Measurements from ENCODE around the gene TMEM181. TPM values are rescaled to one million over a fixed set of nuclear protein-coding genes. Genes with fewer than 3 reads are reported as not detected.

TMEM181 gene
- total and polyA plus RNA-seq, 2 experiments from 2014 or later = 11.9 to 25.2 TPM

DNA sequence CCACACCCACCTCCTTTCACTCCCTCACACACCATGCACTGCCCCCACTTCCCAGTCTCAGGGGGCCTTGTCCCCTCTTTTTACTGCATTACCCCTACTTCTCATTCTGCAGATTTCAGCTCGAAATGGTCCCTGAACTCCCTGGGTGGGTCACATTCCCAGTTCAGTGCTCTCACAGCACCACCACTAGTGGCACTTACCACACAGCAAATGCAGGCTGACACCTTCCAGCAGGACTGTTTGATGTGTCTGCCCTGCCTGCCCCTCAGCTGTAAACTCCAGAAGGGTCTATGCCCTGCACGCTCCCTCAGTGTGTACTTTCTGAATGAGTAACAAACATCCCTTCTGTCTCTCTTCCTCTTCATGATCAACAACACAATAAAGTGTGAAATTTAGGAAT is 80.6 kb downstream of the TMEM181 start (continued):
- TF ChIP-seq, protein P1, sequence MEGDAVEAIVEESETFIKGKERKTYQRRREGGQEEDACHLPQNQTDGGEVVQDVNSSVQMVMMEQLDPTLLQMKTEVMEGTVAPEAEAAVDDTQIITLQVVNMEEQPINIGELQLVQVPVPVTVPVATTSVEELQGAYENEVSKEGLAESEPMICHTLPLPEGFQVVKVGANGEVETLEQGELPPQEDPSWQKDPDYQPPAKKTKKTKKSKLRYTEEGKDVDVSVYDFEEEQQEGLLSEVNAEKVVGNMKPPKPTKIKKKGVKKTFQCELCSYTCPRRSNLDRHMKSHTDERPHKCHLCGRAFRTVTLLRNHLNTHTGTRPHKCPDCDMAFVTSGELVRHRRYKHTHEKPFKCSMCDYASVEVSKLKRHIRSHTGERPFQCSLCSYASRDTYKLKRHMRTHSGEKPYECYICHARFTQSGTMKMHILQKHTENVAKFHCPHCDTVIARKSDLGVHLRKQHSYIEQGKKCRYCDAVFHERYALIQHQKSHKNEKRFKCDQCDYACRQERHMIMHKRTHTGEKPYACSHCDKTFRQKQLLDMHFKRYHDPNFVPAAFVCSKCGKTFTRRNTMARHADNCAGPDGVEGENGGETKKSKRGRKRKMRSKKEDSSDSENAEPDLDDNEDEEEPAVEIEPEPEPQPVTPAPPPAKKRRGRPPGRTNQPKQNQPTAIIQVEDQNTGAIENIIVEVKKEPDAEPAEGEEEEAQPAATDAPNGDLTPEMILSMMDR (conservative IDR thresholded peaks at IDR 0.05; ENCODE audit: low read depth in 2 of 2) = no peak
- no peak for TF ChIP-seq NANOG (IDR thresholded peaks at IDR 0.05; ENCODE audit: borderline replicate concordance)
- TF ChIP-seq CREB1 (CRISPR knock-in tag; IDR thresholded peaks at IDR 0.05; ENCODE audit: low read depth) = no peak
- no peak for TF ChIP-seq EZH2 (IDR thresholded peaks at IDR 0.05; ENCODE audit: low read depth, unreplicated experiment)
- no peak for TF ChIP-seq EZH2phosphoT487 (IDR thresholded peaks at IDR 0.05; ENCODE audit: unreplicated experiment)

DNA sequence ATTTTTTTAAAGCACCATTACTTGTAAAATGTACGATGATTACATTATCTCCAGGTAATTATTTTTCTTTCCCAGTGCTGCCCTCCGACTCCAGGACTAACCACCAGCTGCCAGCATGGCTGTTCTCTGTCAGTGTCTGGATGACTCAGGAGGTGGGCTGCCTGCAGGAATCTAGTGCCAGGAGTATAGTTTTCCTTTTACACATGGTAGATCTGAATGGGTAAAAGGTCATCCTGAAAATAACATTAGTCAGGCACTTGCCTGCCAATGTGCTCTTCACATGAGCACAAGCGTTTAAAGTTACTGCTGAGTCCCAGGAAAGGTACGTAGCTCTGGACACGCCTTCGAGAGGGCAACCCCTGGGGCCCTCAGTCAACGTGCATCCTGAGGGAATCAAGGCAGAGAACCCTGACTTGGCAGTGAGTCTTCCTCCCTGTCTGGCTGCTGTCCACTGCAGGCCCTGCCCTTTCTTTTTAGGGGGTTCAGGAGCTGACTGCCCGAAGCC is 82.3 kb downstream of the TMEM181 start:
- Mint-ChIP-seq H3K27ac (no peak overlapping the region), H3K9me3 (no peaks in the 10 kb centered on the region), H3K4me1 (peaks cover 26% of the 10 kb centered on the region), H3K27me3 (ENCODE audit: insufficient read depth, low read depth, poor library complexity) (peaks cover 9% of the 10 kb centered on the region), H3K4me3 (no peak overlapping the region; the same call in 2 of the 3 replicates), H3K36me3 (ENCODE audit: low read depth) (peaks cover 10% of the 10 kb centered on the region; the same call in 1 of the 3 replicates)
- DNase-seq (ENCODE audit: low spot score) (no peak), ATAC-seq (no peak)
- Histone ChIP-seq H3K79me2 (replicated peaks; ENCODE audit: insufficient read depth) (peaks cover 43% of the 10 kb centered on the region), H3K4me2 (no peak overlapping the region), H3K4me3 (no peak overlapping the region), H3K27ac (ENCODE audit: low read depth) (no peak overlapping the region), H3K27me3 (ENCODE audit: insufficient read depth) (peaks cover 12% of the 10 kb centered on the region), H3K9me2 (ENCODE audit: insufficient read depth) (no peaks in the 10 kb centered on the region), H3K36me3 (ENCODE audit: insufficient read depth) (no peaks in the 10 kb centered on the region), H3F3A (replicated peaks; ENCODE audit: low read depth) (no peaks in the 10 kb centered on the region), H2AFZ (no peak overlapping the region), H3K4me1 (ENCODE audit: insufficient read depth) (peaks cover 4% of the 10 kb centered on the region), H4K20me1 (replicated peaks; ENCODE audit: insufficient read depth) (peaks cover 25% of the 10 kb centered on the region; the same call in 1 of the 2 replicates)
- TF ChIP-seq, protein P1 (conservative IDR thresholded peaks at IDR 0.05; ENCODE audit: low read depth in 2 of 2) = no peak
- TF ChIP-seq STAT1 (IDR thresholded peaks at IDR 0.05; ENCODE audit: unreplicated experiment) (no peak), EZH2 (IDR thresholded peaks at IDR 0.05; ENCODE audit: low read depth, unreplicated experiment) (no peak), POLR2AphosphoS5 (IDR thresholded peaks at IDR 0.05; ENCODE audit: low read depth) (no peak), NANOG (IDR thresholded peaks at IDR 0.05; ENCODE audit: borderline replicate concordance) (no peak), ZNF331 (CRISPR knock-in tag; IDR thresholded peaks at IDR 0.05; ENCODE audit: low read depth) (no peak), EZH2phosphoT487 (IDR thresholded peaks at IDR 0.05; ENCODE audit: unreplicated experiment) (no peak), ZNF114 (CRISPR knock-in tag; IDR thresholded peaks at IDR 0.05) (no peak)
- TF ChIP-seq, protein P2, sequence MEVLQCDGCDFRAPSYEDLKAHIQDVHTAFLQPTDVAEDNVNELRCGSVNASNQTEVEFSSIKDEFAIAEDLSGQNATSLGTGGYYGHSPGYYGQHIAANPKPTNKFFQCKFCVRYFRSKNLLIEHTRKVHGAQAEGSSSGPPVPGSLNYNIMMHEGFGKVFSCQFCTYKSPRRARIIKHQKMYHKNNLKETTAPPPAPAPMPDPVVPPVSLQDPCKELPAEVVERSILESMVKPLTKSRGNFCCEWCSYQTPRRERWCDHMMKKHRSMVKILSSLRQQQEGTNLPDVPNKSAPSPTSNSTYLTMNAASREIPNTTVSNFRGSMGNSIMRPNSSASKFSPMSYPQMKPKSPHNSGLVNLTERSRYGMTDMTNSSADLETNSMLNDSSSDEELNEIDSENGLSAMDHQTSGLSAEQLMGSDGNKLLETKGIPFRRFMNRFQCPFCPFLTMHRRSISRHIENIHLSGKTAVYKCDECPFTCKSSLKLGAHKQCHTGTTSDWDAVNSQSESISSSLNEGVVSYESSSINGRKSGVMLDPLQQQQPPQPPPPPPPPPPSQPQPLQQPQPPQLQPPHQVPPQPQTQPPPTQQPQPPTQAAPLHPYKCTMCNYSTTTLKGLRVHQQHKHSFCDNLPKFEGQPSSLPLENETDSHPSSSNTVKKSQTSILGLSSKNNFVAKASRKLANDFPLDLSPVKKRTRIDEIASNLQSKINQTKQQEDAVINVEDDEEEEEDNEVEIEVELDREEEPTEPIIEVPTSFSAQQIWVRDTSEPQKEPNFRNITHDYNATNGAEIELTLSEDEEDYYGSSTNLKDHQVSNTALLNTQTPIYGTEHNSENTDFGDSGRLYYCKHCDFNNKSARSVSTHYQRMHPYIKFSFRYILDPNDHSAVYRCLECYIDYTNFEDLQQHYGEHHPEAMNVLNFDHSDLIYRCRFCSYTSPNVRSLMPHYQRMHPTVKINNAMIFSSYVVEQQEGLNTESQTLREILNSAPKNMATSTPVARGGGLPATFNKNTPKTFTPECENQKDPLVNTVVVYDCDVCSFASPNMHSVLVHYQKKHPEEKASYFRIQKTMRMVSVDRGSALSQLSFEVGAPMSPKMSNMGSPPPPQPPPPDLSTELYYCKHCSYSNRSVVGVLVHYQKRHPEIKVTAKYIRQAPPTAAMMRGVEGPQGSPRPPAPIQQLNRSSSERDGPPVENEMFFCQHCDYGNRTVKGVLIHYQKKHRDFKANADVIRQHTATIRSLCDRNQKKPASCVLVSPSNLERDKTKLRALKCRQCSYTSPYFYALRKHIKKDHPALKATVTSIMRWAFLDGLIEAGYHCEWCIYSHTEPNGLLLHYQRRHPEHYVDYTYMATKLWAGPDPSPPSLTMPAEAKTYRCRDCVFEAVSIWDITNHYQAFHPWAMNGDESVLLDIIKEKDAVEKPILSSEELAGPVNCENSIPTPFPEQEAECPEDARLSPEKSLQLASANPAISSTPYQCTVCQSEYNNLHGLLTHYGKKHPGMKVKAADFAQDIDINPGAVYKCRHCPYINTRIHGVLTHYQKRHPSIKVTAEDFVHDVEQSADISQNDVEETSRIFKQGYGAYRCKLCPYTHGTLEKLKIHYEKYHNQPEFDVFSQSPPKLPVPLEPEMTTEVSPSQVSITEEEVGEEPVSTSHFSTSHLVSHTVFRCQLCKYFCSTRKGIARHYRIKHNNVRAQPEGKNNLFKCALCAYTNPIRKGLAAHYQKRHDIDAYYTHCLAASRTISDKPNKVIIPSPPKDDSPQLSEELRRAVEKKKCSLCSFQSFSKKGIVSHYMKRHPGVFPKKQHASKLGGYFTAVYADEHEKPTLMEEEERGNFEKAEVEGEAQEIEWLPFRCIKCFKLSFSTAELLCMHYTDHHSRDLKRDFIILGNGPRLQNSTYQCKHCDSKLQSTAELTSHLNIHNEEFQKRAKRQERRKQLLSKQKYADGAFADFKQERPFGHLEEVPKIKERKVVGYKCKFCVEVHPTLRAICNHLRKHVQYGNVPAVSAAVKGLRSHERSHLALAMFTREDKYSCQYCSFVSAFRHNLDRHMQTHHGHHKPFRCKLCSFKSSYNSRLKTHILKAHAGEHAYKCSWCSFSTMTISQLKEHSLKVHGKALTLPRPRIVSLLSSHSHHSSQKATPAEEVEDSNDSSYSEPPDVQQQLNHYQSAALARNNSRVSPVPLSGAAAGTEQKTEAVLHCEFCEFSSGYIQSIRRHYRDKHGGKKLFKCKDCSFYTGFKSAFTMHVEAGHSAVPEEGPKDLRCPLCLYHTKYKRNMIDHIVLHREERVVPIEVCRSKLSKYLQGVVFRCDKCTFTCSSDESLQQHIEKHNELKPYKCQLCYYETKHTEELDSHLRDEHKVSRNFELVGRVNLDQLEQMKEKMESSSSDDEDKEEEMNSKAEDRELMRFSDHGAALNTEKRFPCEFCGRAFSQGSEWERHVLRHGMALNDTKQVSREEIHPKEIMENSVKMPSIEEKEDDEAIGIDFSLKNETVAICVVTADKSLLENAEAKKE (CRISPR knock-in tag; IDR thresholded peaks at IDR 0.05) = no peak
- TF ChIP-seq, protein P3, sequence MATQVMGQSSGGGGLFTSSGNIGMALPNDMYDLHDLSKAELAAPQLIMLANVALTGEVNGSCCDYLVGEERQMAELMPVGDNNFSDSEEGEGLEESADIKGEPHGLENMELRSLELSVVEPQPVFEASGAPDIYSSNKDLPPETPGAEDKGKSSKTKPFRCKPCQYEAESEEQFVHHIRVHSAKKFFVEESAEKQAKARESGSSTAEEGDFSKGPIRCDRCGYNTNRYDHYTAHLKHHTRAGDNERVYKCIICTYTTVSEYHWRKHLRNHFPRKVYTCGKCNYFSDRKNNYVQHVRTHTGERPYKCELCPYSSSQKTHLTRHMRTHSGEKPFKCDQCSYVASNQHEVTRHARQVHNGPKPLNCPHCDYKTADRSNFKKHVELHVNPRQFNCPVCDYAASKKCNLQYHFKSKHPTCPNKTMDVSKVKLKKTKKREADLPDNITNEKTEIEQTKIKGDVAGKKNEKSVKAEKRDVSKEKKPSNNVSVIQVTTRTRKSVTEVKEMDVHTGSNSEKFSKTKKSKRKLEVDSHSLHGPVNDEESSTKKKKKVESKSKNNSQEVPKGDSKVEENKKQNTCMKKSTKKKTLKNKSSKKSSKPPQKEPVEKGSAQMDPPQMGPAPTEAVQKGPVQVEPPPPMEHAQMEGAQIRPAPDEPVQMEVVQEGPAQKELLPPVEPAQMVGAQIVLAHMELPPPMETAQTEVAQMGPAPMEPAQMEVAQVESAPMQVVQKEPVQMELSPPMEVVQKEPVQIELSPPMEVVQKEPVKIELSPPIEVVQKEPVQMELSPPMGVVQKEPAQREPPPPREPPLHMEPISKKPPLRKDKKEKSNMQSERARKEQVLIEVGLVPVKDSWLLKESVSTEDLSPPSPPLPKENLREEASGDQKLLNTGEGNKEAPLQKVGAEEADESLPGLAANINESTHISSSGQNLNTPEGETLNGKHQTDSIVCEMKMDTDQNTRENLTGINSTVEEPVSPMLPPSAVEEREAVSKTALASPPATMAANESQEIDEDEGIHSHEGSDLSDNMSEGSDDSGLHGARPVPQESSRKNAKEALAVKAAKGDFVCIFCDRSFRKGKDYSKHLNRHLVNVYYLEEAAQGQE (IDR thresholded peaks at IDR 0.05; ENCODE audit: unreplicated experiment) = no peak

Data from GM23338 (cell line).